ENCODE measurements around the gene PKD1L1. TPM values are rescaled to one million over a fixed set of nuclear protein-coding genes. Genes with fewer than 3 reads are reported as not detected.

The PKD1L1 gene
- total RNA-seq, 6 donors from 2014 or later = 0.46 to 4.8 (median 0.75) TPM

DNA sequence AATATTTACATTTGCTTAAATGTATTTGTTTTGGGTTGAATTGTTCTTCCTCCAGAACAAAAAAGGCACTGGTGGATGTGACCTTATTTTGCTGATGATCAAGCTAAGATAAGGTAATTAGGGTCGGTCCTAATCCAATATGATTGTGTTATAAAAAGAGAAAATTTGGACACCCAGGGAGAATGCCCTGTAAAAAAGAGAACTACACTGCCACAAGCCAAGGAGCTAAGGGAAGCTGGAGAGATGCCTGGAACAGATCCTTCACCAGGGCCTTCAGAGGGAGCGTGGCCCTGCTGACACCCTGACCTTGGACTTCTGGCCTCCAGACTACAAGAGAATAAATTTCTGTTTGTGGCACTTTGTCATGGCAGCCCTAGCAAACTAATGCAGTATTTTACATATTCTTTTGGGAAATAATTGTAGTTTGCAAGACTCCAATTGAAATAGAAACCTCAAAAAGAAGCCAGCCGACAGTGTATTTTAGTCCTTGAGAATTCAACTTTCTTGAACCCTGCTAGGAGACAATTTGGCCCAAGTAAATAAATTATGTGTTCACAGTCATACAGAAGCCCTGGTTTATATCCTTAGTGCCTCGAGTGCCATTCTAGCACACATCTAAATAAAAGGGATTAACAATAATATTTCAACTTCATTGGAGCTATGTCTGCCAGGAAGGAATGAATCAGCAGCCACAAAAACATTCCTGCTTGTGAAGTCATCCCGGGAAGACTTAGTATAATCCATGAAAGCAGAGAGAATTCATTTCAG, 164.6 kb downstream of the PKD1L1 start:
- ATAC-seq (ENCODE audit: low FRiP score in 2 of 2) = peak in 1 of 2 donors; percentile 78
- TF ChIP-seq EP300 (IDR thresholded peaks at IDR 0.05) (no peak), POLR2A (IDR thresholded peaks at IDR 0.05) (no peak), POLR2AphosphoS5 (IDR thresholded peaks at IDR 0.05) (peak in 1 of 2 donors; percentile 25)
- Histone ChIP-seq H3K27me3 (no peaks in the 10 kb centered on the region), H3K27ac (peak overlapping the region; percentile 33 to 58 (median 52)), H3K36me3 (no peaks in the 10 kb centered on the region), H3K4me3 (no peak overlapping the region), H3K9me3 (no peaks in the 10 kb centered on the region), H3K4me1 (peaks cover 0 to 6% (median 3%) of the 10 kb centered on the region in 4 donors)
- no peak for DNase-seq
- 56 to 61% methylated on average over 5 of the region's 5 CpGs for WGBS, 2 donors

DNA sequence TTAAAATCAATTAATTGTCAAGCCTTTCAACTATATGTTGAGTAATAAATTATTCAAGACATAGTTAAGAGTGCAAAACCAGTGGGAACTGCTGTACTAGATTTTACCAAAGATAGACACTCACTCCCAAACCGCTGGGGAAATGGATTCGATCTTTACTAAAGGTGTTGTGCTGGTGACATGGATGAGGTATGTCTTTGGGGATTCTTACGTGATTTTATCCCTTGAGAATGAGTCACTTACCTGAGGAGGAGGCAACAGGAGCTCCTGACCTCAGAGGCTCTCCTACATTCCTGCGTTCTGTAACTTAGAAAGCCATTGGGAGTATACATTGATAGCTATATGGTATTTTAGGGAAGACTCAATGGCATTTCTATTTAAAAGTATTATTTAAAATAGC, 165.5 kb downstream of the PKD1L1 start:
- no peak for ATAC-seq (ENCODE audit: low FRiP score in 2 of 2)
- TF ChIP-seq POLR2AphosphoS5 (IDR thresholded peaks at IDR 0.05) (no peak), POLR2A (IDR thresholded peaks at IDR 0.05) (no peak), EP300 (IDR thresholded peaks at IDR 0.05) (no peak)
- TF ChIP-seq, protein P1, sequence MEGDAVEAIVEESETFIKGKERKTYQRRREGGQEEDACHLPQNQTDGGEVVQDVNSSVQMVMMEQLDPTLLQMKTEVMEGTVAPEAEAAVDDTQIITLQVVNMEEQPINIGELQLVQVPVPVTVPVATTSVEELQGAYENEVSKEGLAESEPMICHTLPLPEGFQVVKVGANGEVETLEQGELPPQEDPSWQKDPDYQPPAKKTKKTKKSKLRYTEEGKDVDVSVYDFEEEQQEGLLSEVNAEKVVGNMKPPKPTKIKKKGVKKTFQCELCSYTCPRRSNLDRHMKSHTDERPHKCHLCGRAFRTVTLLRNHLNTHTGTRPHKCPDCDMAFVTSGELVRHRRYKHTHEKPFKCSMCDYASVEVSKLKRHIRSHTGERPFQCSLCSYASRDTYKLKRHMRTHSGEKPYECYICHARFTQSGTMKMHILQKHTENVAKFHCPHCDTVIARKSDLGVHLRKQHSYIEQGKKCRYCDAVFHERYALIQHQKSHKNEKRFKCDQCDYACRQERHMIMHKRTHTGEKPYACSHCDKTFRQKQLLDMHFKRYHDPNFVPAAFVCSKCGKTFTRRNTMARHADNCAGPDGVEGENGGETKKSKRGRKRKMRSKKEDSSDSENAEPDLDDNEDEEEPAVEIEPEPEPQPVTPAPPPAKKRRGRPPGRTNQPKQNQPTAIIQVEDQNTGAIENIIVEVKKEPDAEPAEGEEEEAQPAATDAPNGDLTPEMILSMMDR (IDR thresholded peaks at IDR 0.05) = no peak
- DNase-seq = no peak
- H3K36me3 ChIP-seq = no peaks in the 10 kb centered on the region
- no peak overlapping the region for H3K4me3 ChIP-seq
- peak overlapping the region in 1 of 4 donors; percentile 58 for H3K27ac ChIP-seq
- no peaks in the 10 kb centered on the region for H3K9me3 ChIP-seq
- 96 to 98% methylated on average over 4 of the region's 4 CpGs for WGBS, 2 donors
- H3K4me1 ChIP-seq = peaks cover 0 to 6% (median 3%) of the 10 kb centered on the region in 4 donors
- H3K27me3 ChIP-seq = no peaks in the 10 kb centered on the region

DNA sequence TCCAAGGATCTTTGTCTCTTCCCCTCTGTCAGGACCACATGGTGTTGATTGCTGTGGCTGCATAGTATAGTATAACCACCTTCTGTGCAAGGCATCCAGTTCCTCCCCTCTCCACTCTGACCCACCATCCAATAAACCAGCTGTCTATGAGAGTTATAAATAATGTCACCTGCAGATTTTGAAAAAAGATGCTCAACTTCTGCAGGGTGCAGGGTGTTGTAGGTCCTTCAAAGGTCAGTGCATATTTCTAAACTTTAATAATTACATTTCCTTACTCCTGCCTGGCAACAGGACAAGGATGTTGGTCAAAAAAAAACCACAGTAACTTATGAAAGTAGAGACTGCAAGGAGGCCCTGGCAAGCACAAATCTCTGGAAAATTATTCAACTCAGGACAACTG, 166.2 kb downstream of the PKD1L1 start:
- H3K9me3 ChIP-seq = no peaks in the 10 kb centered on the region
- peaks cover 0 to 6% (median 3%) of the 10 kb centered on the region in 4 donors for H3K4me1 ChIP-seq
- no peaks in the 10 kb centered on the region for H3K36me3 ChIP-seq
- H3K4me3 ChIP-seq = no peak overlapping the region
- no peak for DNase-seq
- H3K27ac ChIP-seq = no peak overlapping the region
- TF ChIP-seq POLR2AphosphoS5 (IDR thresholded peaks at IDR 0.05) = no peak
- TF ChIP-seq, protein P1 (IDR thresholded peaks at IDR 0.05) = no peak
- TF ChIP-seq POLR2A (IDR thresholded peaks at IDR 0.05) = no peak
- no peak for TF ChIP-seq EP300 (IDR thresholded peaks at IDR 0.05)
- no peaks in the 10 kb centered on the region for H3K27me3 ChIP-seq
- no peak for ATAC-seq (ENCODE audit: low FRiP score in 2 of 2)

GRCh38 chr7:47780555-47780954, 167.7 kb downstream of the PKD1L1 start:
- Histone ChIP-seq H3K27me3 (no peaks in the 10 kb centered on the region), H3K4me1 (peaks cover 0 to 6% (median 3%) of the 10 kb centered on the region in 4 donors), H3K9me3 (no peaks in the 10 kb centered on the region), H3K36me3 (no peaks in the 10 kb centered on the region), H3K27ac (no peak overlapping the region), H3K4me3 (no peak overlapping the region)
- 93 to 97% methylated on average over 5 of the region's 5 CpGs for WGBS, 2 donors
- ATAC-seq (ENCODE audit: low FRiP score in 2 of 2) (no peak), DNase-seq (no peak)
- no peak for TF ChIP-seq POLR2A (IDR thresholded peaks at IDR 0.05)
- no peak for TF ChIP-seq EP300 (IDR thresholded peaks at IDR 0.05)
- TF ChIP-seq, protein P1 (IDR thresholded peaks at IDR 0.05) = no peak
- TF ChIP-seq POLR2AphosphoS5 (IDR thresholded peaks at IDR 0.05) = no peak

DNA sequence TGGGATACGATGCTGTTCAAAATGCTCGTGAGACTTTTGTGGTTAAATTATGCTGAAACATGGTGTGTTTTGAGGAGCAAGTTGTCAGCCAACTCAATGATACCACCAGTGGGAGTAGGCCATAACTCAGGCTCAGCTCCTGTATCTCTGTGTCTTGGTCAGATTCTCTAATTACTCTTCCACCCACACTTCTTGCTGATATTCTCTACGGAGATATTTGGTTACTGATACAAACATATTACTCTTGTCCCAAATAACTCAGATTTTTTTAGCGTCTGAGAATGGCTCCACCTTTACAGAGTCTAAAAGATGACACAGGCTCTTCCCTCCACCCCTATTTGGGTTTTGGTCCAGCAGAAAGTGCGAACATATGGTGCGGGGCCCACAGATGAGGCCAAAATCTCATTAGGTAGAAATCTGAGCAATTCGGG, 168.9 kb downstream of the PKD1L1 start:
- Histone ChIP-seq H3K9me3 (no peaks in the 10 kb centered on the region), H3K4me1 (peaks cover 0 to 6% (median 1%) of the 10 kb centered on the region in 4 donors), H3K36me3 (no peaks in the 10 kb centered on the region), H3K27me3 (no peaks in the 10 kb centered on the region), H3K4me3 (no peak overlapping the region), H3K27ac (no peak overlapping the region)
- peak in 1 of 2 donors; percentile 79 for ATAC-seq (ENCODE audit: low FRiP score in 2 of 2)
- WGBS, 2 donors = 80 to 90% methylated on average over 7 of the region's 7 CpGs
- no peak for TF ChIP-seq EP300 (IDR thresholded peaks at IDR 0.05)
- DNase-seq = no peak
